Measurements from ENCODE around the gene CDYL2.
"Not testable (repeated sequence)": the region's sequence is repeated elsewhere in the genome, so short reads cannot be mapped to it uniquely, and the experiment has no call there.

Gene CDYL2

DNA sequence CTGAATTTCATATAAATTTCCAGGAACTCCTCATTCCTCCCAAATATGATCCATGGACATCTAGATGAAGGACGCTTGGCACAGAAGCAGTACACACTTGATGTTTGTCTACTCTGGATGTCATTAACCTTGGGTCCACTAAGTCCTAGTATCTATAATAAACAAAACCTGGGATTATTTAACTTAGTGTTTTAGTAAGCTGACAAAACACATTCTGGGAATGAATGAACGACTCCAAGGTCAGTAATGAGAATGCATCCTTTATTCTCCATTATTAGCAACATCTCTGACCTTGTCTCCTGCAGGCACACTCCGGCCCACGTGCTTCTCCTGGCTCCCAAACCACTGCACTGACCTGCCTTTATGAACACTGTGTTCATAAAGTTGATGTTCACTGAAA lies 24.1 kb upstream of the CDYL2 start:
- no peak overlapping the region for H3K4me3 ChIP-seq (ENCODE audit: low read depth, low read length)
- TF ChIP-seq, protein P1, sequence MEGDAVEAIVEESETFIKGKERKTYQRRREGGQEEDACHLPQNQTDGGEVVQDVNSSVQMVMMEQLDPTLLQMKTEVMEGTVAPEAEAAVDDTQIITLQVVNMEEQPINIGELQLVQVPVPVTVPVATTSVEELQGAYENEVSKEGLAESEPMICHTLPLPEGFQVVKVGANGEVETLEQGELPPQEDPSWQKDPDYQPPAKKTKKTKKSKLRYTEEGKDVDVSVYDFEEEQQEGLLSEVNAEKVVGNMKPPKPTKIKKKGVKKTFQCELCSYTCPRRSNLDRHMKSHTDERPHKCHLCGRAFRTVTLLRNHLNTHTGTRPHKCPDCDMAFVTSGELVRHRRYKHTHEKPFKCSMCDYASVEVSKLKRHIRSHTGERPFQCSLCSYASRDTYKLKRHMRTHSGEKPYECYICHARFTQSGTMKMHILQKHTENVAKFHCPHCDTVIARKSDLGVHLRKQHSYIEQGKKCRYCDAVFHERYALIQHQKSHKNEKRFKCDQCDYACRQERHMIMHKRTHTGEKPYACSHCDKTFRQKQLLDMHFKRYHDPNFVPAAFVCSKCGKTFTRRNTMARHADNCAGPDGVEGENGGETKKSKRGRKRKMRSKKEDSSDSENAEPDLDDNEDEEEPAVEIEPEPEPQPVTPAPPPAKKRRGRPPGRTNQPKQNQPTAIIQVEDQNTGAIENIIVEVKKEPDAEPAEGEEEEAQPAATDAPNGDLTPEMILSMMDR (IDR thresholded peaks at IDR 0.05; ENCODE audit: low read depth, low read length, missing control alignments): no peak
- no peak for DNase-seq (ENCODE audit: low read depth)

DNA sequence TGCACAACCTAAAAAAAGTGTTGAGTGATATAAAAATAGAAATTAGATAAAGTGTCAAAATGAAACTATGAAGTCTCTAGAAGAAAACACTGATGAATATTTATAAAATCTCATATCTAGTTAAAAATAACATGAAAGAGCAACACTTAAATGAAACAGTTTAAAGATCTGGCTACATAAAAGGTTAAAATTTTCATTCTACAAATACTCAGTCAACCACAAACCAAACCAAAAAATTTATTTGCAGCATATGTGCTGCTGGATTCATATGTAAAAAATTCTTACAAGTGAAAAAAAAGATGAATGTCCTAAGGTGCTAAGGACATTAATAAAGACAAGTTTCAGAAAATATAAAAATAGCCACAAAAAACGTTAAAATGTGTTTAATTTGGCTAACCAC lies 22.6 kb upstream of the CDYL2 start:
- TF ChIP-seq, protein P1 (IDR thresholded peaks at IDR 0.05; ENCODE audit: low read depth, low read length, missing control alignments): no peak
- H3K4me3 ChIP-seq (ENCODE audit: low read depth, low read length): no peak overlapping the region
- no peak for DNase-seq (ENCODE audit: low read depth)

DNA sequence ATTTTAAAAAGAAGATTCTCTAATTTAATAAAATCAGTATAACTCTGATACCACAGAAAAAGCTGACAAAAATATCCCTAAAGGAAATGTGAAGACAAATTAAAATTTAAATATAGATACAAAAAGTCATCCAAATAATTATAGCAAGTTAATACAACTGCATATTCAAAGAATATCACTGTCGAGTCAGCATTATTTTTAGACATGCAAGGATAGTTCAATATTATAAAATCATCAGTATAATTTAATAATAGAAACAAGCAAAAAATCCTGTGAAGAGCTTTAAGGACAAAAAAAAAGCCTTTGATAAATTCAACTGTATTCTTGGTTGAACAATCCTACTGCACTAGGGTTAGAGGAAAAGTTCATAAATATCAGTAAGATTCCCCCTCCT lies 21.0 kb upstream of the CDYL2 start:
- TF ChIP-seq, protein P1 (IDR thresholded peaks at IDR 0.05; ENCODE audit: low read depth, low read length, missing control alignments): no peak
- H3K4me3 ChIP-seq (ENCODE audit: low read depth, low read length): no peak overlapping the region
- DNase-seq (ENCODE audit: low read depth): no peak

DNA sequence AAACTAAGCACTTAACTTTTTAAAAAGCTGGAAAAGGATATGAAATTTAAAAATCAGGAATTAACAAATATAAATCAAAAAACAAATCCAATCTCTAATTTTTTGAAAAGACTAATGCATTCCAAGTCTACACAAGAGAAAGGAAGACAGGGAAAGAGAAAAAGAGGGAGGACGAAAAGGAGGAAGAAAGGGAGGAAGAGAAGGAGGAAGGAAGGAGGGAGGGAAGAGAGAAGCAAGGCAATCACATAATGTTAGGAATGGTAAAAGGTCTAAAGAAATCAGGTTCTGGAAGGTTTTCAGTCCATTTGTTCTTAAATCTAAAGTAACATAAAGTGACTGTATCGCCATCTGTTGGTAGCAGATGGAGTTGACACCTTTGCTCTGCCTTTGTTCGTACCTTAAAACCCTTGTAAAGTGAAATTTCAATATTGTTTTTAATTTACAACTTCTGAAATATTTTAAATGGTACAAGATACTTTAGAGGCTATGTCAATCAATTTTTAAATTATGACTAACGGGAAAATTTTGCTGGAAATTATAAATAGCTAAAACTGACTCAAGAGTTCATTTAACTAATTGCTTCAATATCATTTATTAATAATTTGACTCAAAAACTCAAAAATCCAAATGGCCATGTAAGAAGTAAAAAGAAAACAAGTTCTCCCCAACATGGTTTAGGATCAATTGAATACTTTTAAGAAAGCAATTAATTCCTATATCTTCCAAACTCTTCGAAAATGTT lies 20.4 kb upstream of the CDYL2 start:
- H3K4me3 ChIP-seq (ENCODE audit: low read depth, low read length): no peak overlapping the region
- TF ChIP-seq, protein P1 (IDR thresholded peaks at IDR 0.05; ENCODE audit: low read depth, low read length, missing control alignments): peak; percentile 72
- DNase-seq (ENCODE audit: low read depth): peak; percentile 41

DNA sequence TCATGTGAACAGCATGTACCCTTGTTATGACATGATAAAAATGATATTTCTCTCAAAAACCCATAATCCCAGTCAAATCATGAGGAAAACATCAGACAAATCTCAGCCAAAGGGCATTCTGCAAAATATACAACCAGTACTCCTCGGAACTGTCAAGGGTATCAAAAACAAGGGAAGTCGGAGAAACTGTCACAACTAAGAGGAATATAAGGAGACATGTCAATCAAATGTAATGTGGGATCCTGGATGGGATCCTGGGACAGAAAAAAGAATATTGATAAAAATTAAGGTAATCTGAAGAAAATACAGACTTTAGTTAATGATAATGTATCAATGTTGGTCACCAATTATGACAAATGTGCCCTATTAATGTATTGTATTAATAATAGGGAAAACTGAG lies 15.6 kb upstream of the CDYL2 start:
- TF ChIP-seq, protein P1 (IDR thresholded peaks at IDR 0.05; ENCODE audit: low read depth, low read length, missing control alignments): no peak
- H3K4me3 ChIP-seq (ENCODE audit: low read depth, low read length): no peak overlapping the region
- no peak for DNase-seq (ENCODE audit: low read depth)

DNA sequence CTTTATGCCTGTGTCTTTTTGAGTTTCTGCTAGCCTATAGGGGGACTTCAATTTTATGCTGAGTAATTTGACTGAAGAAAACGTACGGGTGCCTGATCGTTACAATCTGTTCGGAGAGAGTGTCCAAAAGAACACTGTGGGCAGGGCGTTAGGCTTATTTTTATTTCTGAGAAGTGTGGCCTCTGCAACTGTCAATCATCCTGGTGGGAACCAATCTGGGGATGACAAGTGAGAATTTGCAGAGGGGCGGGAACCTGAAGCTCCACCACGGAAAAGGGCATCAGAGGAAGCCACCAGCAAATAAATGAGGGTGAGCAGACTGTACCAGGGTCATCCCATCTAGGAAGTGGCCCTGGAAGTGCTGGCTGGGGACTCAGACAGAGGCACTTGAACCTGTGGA lies 12.0 kb upstream of the CDYL2 start:
- TF ChIP-seq, protein P1 (IDR thresholded peaks at IDR 0.05; ENCODE audit: low read depth, low read length, missing control alignments): no peak
- H3K4me3 ChIP-seq (ENCODE audit: low read depth, low read length): no peak overlapping the region
- DNase-seq (ENCODE audit: low read depth): no peak

DNA sequence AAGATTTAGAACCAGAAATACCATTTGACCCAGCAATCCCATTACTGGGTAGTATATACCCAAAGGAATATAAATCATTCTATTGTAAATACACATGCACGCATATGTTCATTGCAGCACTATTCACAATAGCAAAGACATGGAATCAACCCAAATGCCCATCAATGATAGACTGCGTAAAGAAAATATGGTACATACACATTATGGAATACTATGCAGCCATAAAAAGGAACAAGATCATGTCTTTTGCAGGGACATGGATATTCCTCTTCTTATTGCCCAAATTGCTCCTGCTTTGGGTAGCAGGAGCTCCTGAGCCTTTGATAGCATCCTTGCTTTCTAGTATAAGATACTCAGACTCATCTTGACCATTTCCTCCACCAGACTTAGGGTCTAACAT lies 10.9 kb upstream of the CDYL2 start:
- not testable (repeated sequence) for H3K4me3 ChIP-seq (ENCODE audit: low read depth, low read length)

More for the DNA sequence above, 10.9 kb upstream of the CDYL2 start:
- not testable (repeated sequence) for DNase-seq (ENCODE audit: low read depth)

All from GM12864 (cell line).